ENCODE measurements around the gene HGFAC. TPM values are rescaled to one million over a fixed set of nuclear protein-coding genes. Genes with fewer than 3 reads are reported as not detected.

The HGFAC gene
- total RNA-seq, 1 donor from 2014 or later: 2.4 TPM

DNA sequence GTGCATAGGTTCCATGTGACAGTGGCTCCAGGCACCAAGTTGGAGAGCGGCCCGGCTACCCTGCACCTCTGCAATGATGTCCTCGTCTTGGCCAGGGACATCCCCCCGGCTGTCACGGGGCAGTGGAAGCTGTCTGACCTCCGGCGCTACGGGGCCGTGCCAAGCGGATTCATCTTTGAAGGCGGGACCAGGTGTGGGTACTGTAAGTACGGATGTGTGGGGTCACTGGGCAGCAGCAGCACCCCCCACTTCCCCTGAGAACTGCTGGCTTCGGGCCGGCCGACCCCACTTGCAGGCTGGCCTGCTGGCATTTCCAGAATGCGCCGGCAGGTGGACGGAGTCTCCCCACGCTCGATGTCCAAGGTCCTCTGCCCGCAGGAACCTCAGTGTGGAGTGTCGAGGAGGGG, 34.6 kb downstream of the HGFAC start:
- TF ChIP-seq, protein P1, sequence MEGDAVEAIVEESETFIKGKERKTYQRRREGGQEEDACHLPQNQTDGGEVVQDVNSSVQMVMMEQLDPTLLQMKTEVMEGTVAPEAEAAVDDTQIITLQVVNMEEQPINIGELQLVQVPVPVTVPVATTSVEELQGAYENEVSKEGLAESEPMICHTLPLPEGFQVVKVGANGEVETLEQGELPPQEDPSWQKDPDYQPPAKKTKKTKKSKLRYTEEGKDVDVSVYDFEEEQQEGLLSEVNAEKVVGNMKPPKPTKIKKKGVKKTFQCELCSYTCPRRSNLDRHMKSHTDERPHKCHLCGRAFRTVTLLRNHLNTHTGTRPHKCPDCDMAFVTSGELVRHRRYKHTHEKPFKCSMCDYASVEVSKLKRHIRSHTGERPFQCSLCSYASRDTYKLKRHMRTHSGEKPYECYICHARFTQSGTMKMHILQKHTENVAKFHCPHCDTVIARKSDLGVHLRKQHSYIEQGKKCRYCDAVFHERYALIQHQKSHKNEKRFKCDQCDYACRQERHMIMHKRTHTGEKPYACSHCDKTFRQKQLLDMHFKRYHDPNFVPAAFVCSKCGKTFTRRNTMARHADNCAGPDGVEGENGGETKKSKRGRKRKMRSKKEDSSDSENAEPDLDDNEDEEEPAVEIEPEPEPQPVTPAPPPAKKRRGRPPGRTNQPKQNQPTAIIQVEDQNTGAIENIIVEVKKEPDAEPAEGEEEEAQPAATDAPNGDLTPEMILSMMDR (conservative IDR thresholded peaks at IDR 0.05): no peak
- Mint-ChIP-seq H3K27ac (no peak overlapping the region), H3K9me3 (no peaks in the 10 kb centered on the region), H3K27me3 (peaks cover 6% of the 10 kb centered on the region), H3K36me3 (no peaks in the 10 kb centered on the region), H3K4me3 (no peak overlapping the region), H3K4me1 (ENCODE audit: unreplicated experiment) (peaks cover 9% of the 10 kb centered on the region)
- DNase-seq (ENCODE audit: extremely low spot score, unreplicated experiment): no peak

DNA sequence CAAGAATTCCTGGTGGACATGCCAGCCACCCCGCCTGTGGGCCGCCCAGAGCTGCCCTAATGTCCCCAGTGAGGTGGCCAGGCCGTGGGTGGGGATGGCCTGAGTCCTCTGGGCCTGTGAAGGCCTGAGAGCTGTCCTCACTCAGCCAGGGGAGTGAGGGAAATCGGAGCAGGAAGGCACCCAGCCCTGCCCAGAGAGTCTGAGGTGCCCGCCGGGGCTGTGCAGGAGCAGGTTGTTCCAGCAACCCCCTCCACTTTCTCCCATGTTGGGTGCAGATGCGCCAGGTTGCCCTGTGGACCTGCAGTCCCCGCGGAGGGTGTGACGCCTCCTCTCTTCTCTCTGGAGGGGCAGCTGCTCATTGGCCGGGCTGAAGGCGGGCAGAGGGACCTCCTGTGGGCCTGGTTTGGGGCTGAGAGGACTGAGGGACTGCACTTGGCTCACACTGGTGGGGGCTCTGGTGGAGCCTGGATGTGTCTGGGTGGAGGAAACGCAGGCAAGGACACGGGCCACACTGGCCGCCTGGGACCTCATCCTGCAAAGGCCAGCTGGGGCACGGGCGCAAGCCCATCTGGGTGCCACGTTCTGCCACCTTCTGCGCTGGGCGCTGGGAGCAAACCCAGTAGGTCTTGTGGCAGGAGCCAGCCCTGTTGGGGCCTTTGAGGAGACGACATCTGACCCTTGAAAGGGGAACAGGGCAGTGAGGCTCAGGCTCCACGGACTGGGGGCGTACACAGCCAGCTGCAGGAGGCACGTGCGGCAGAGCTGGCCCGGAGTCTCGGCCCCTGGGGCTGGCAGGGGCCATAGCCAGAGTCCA, 35.4 kb downstream of the HGFAC start:
- Mint-ChIP-seq H3K9me3 (no peaks in the 10 kb centered on the region), H3K4me3 (no peak overlapping the region), H3K27me3 (peaks cover 6% of the 10 kb centered on the region), H3K36me3 (no peaks in the 10 kb centered on the region), H3K4me1 (ENCODE audit: unreplicated experiment) (peaks cover 9% of the 10 kb centered on the region), H3K27ac (no peak overlapping the region)
- TF ChIP-seq, protein P1 (conservative IDR thresholded peaks at IDR 0.05): no peak
- DNase-seq (ENCODE audit: extremely low spot score, unreplicated experiment): no peak

DNA sequence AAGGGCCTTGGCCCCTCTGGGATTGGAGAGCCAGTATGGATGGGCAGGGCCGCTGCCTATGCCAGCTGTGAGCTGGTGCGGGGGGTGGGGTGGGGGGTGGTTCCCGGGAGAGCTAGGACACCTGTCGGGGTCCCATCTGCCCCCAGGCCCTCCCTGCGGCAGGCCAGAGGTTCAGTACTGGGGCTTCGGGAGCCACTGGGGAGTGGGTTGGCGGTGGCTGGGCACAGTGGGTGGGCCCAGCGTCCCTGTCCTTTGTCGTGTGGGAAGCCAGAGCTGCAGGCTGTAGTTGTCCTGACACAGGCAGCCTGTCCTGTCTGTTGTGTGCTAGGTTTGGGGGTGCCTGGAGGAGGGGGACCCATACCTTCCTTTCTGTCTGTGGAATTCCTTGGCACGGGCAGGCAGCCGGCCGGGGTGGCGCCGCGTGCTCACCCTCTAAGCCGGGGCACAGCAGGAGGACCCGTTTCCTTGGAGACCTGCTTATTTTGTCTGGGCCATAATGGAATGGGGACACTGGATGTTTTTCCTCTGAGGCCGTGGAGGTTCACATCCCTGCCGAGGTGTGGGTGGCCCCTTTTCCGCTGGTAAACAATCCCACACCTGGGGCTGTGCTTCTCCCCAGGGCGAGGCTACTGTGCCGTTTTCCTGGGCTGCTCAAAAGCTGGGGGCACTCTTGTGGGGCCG, 36.1 kb downstream of the HGFAC start:
- DNase-seq (ENCODE audit: extremely low spot score, unreplicated experiment): no peak
- H3K4me1 Mint-ChIP-seq (ENCODE audit: unreplicated experiment): peaks cover 9% of the 10 kb centered on the region
- TF ChIP-seq, protein P1 (conservative IDR thresholded peaks at IDR 0.05): no peak
- H3K4me3 Mint-ChIP-seq: no peak overlapping the region
- H3K27me3 Mint-ChIP-seq: peaks cover 6% of the 10 kb centered on the region
- no peak overlapping the region for H3K27ac Mint-ChIP-seq
- H3K36me3 Mint-ChIP-seq: no peaks in the 10 kb centered on the region
- H3K9me3 Mint-ChIP-seq: no peaks in the 10 kb centered on the region

DNA sequence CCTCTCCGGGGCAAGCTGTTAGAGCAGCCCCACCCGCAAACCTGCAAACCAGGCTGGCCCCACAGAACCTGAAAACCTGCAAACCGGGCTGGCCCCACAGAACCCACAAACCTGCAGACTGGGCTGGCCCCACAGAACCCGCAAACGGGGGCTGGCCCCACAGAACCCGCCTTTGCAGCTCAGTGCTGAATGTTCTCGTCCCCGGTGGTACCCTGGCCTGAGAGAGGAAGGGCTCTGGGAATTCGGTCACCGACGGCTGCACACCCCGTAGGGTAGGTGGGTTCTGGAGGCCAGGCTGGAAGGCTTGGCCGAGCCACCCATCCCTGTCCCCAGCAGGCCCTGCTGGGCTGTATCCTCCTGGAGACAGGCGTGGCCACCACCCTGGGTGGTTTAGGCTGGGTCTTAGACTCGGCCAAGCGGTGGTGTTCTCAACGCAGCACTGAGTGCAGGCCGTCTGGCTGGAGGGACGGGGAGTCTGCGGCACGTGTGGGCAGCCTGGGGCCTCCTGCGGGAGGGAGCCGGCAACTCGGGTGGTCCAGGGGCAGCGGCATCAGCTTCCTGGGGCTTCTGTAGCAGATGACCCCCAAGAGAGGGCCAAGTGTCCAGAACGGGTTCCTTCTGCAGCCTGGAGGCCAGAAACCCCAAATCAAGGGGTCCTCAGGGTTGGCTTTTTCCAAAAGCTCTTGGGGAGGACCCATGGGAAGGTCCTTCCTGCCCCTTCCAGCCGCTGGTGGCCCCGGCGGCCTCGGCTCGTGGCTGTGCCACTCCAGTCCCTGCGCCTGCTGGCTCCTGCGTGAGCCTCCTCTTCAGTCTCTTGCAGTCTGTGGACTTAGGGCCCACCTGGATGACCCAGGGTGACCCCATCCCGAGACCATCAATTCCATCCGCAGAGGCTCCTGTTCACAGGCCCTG, 36.9 kb downstream of the HGFAC start:
- TF ChIP-seq, protein P1 (conservative IDR thresholded peaks at IDR 0.05): no peak
- H3K4me3 Mint-ChIP-seq: no peak overlapping the region
- DNase-seq (ENCODE audit: extremely low spot score, unreplicated experiment): no peak
- H3K27ac Mint-ChIP-seq: no peak overlapping the region
- H3K27me3 Mint-ChIP-seq: peaks cover 6% of the 10 kb centered on the region
- H3K9me3 Mint-ChIP-seq: no peaks in the 10 kb centered on the region
- peaks cover 9% of the 10 kb centered on the region for H3K4me1 Mint-ChIP-seq (ENCODE audit: unreplicated experiment)
- H3K36me3 Mint-ChIP-seq: no peaks in the 10 kb centered on the region

DNA sequence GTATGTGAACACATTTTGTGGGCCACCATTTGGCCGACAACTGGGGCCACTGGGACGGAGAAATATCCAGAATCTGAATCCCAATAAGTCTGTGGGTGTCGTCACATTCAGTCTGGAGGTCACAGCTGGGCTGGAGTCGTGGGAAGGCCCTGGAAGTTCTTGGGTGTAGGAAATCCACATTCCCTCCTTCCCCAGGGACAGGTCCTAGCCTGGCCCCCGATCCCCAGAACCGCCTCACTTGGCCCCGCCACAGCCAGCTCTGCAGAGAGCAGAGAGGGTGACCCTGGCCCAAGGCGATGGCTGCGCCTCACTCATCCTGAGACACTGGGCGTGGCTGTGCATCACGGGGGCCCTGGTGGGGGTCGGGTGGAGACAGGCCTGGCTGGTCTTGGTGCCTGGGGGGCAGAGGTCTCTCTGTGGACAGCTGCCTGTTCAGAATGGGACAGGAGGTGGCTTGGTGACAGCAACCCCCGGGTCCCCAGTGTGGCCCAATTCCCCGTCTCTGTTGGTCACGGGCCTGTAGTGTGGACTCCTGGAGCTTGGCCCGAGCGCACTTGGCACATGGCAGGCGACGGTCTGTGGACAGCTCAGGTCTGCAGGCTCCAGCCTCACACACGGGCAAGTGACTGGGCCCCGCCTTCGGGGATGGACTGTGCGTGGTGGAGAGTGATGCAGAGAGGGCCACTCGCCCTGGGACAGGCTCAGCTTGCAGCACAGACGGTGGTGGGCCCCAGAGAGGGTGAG, 37.8 kb downstream of the HGFAC start:
- Mint-ChIP-seq H3K27ac (no peak overlapping the region), H3K36me3 (no peaks in the 10 kb centered on the region), H3K9me3 (no peaks in the 10 kb centered on the region), H3K27me3 (peaks cover 6% of the 10 kb centered on the region), H3K4me1 (ENCODE audit: unreplicated experiment) (peaks cover 9% of the 10 kb centered on the region), H3K4me3 (no peak overlapping the region)
- no peak for DNase-seq (ENCODE audit: extremely low spot score, unreplicated experiment)
- TF ChIP-seq, protein P1 (conservative IDR thresholded peaks at IDR 0.05): no peak
